B cell (primary cell): ENCODE measurements around the gene CDC37L1. TPM values are rescaled to one million over a fixed set of nuclear protein-coding genes. Genes with fewer than 3 reads are reported as not detected.

ENCODE experiments used
- ATAC-seq: fragments of 200-7000 bp; cut with Tn5 transposase; one replicate; pipeline ENCODE4 v1.10.0; 2021; ENCODE audit warnings: low read depth, mild to moderate bottlenecking, moderate number of reproducible peaks, moderate library complexity
- CTCF ChIA-PET: fragments of 350-600 bp; sonication (Branson Sonifier 250); formaldehyde crosslinking; loops from one replicate; lab custom pipeline; 2021; ENCODE audit warnings: antibody characterized with exemption, inconsistent platforms; lab: Charles Lee
- POLR2A ChIA-PET: fragments of 350-600 bp; sonication (Branson Sonifier 250); formaldehyde crosslinking; loops from one replicate; lab custom pipeline; 2021; ENCODE audit warnings: antibody characterized with exemption; lab: Charles Lee
- DNase-seq: peaks from one replicate; pipeline ENCODE4 v3.0.0; 2013
- H2AFZ ChIP-seq: 2 replicates; pipeline ENCODE4 v1.6.1; 2012; ENCODE audit warnings: mild to moderate bottlenecking, low read depth, low read length; ENCODE audit not compliant: insufficient read depth, poor library complexity, severe bottlenecking
- H3K27ac ChIP-seq, 2 donors: 1 replicate in 1 of 2; 2 replicates in 1 of 2; pipeline ENCODE4 v1.5.1; 2012 to 2013; ENCODE audit warnings: low read length in 2 of 2, mild to moderate bottlenecking in 2 of 2, moderate library complexity in 1 of 2
- H3K27me3 ChIP-seq, 4 experiments: fragments of 200-600 bp in 1 of 4; sonication (generic) in 1 of 4; replicated peaks in 1 of 4; 1 replicate in 2 of 4; 2 replicates in 2 of 4; pipeline versions ENCODE4 v1.6.1 to v1.7.0; 2013 to 2016; ENCODE audit warnings: low read length in 3 of 4, mild to moderate bottlenecking in 2 of 4, mixed read lengths in 1 of 4, moderate library complexity in 1 of 4; ENCODE audit not compliant: insufficient read depth in 4 of 4, control insufficient read depth in 3 of 4; ENCODE audit errors: control extremely low read depth in 1 of 4
- H3K36me3 ChIP-seq, 2 experiments: replicated peaks in 1 of 2; 1 replicate in 1 of 2; 2 replicates in 1 of 2; pipeline versions ENCODE4 v1.6.1 to v1.7.1; 2013; ENCODE audit warnings: low read length in 1 of 2; ENCODE audit not compliant: insufficient read depth in 2 of 2, control insufficient read depth in 1 of 2; ENCODE audit errors: control extremely low read depth in 1 of 2, extremely low read depth in 1 of 2
- H3K4me1 ChIP-seq, 2 donors: fragments of 200-600 bp in 1 of 2; sonication (generic) in 1 of 2; 1 replicate in 1 of 2; 2 replicates in 1 of 2; pipeline versions ENCODE4 v1.5.1 to v1.6.1; 2013 to 2017; ENCODE audit warnings: low read length in 2 of 2; ENCODE audit not compliant: control insufficient read depth in 2 of 2, insufficient read depth in 2 of 2
- H3K4me2 ChIP-seq: replicated peaks from 2 replicates; pipeline ENCODE3; 2012; ENCODE audit warnings: mild to moderate bottlenecking, low read depth, low read length; ENCODE audit not compliant: poor library complexity, severe bottlenecking
- H3K4me3 ChIP-seq, 5 experiments: fragments of 200-600 bp in 1 of 5; sonication (generic) in 1 of 5; 1 replicate in 3 of 5; 2 replicates in 2 of 5; pipeline versions ENCODE4 v1.5.1 to v1.7.0; 2011 to 2016; ENCODE audit warnings: low read length in 4 of 5, mild to moderate bottlenecking in 4 of 5, low read depth in 2 of 5, control low read depth in 1 of 5, moderate library complexity in 1 of 5; ENCODE audit not compliant: insufficient read depth in 1 of 5; ENCODE audit errors: control extremely low read depth in 1 of 5, extremely low read depth in 1 of 5
- H3K79me2 ChIP-seq: fragments of 200-600 bp; sonication (generic); one replicate; pipeline ENCODE4 v1.6.0; 2016; ENCODE audit warnings: low read length; ENCODE audit not compliant: control insufficient read depth, insufficient read depth
- H3K9ac ChIP-seq: fragments of 200-600 bp; sonication (generic); 2 replicates; pipeline ENCODE4 v1.6.1; 2017; ENCODE audit warnings: mild to moderate bottlenecking, low read length, moderate library complexity
- H3K9me3 ChIP-seq, 3 donors: one replicate each; pipeline versions ENCODE4 v1.6.1 to v1.7.1; 2013; ENCODE audit warnings: low read length in 2 of 3; ENCODE audit not compliant: control insufficient read depth in 2 of 3, insufficient read depth in 1 of 3; ENCODE audit errors: control extremely low read depth in 1 of 3
- H4K20me1 ChIP-seq: 2 replicates; pipeline ENCODE4 v1.6.0; 2012; ENCODE audit warnings: mild to moderate bottlenecking, low read length; ENCODE audit not compliant: insufficient read depth, control insufficient read depth, poor library complexity, severe bottlenecking
- H3K27ac Mint-ChIP-seq: one replicate; pipeline ENCODE4 v1.8.0; 2021; ENCODE audit warnings: mixed read lengths
- H3K27me3 Mint-ChIP-seq: one replicate; pipeline ENCODE4 v1.8.0; 2021; ENCODE audit warnings: mixed read lengths
- H3K4me1 Mint-ChIP-seq: one replicate; pipeline ENCODE4 v1.8.0; 2021; ENCODE audit warnings: mixed read lengths
- H3K4me3 Mint-ChIP-seq: one replicate; pipeline ENCODE4 v1.8.0; 2021; ENCODE audit warnings: mixed read lengths
- H3K9me3 Mint-ChIP-seq: one replicate; pipeline ENCODE4 v1.8.0; 2022; ENCODE audit warnings: mixed read lengths; ENCODE audit not compliant: insufficient read depth
- EZH2 ChIP-seq: IDR thresholded peaks from 2 replicates; pipeline ENCODE4 v1.6.1; 2012; ENCODE audit warnings: borderline replicate concordance, low read depth, mild to moderate bottlenecking, moderate library complexity, low read length; ENCODE audit not compliant: insufficient read depth, poor library complexity, severe bottlenecking
- WGBS: methylation state at CpG from one replicate; pipeline ENCODE4 v1.1.5; 2013; ENCODE audit warnings: missing lambda C conversion rate; ENCODE audit not compliant: insufficient coverage; 5-methylcytosine and 5-hydroxymethylcytosine counted together
- intact Hi-C: fragments of 100-400 bp; cut with micrococcal nuclease; formaldehyde crosslinking; loops from one replicate; pipeline ENCODE4 v1.10.0; 2022
- polyA plus RNA-seq: library from polyadenylated mRNA; depleted of rRNA; stranded (reverse); fragments of >200 nt; gene quantifications from 2 replicates; pipeline ENCODE4 v1.2.3, GENCODE V29; 2012
- total RNA-seq, 2 donors: library from RNA; stranded (reverse); fragments of 120-200 nt in 1 of 2; gene quantifications; 1 replicate in 1 of 2; 2 replicates in 1 of 2; pipeline versions ENCODE4 v1.2.3 to v1.2.4, GENCODE V29; 2013 to 2022
- TF ChIP-seq, protein P1 (sequence below): fragments of 200-600 bp; IDR thresholded peaks from one replicate; pipeline ENCODE4 v1.8.0; 2022; ENCODE audit warnings: antibody characterized with exemption, mild to moderate bottlenecking

Gene CDC37L1
- total and polyA plus RNA-seq, 2 donors (not counting 1 experiment from before 2014, with no cell fraction given): 3.0 to 16.0 TPM

DNA sequence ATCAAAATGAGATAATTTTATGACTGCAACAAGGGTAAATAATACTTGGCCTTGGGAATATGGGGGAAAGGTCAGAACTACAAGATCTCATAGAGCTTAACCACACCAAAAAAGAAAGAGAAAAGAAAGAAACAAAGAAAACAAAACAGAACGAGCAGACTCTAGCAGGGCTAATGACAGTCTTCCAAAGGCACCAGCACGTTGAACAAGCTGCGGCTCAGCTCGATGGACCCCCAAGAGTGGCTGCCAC lies 60.9 kb downstream of the CDC37L1 start:
- ChIA-PET POLR2A (interaction anchor here (0.7 to 2.9 kb wide), 5 partner anchors 52 to 1214 kb away, joined by 3 to 20 read pairs (median 7); partner anchors contain the start of genes CDC37L1, RCL1 and RIC1), CTCF (interaction anchor here (0.7 to 1.7 kb wide), 13 partner anchors 9 to 1092 kb away, joined by 3 to 10 read pairs (median 3); partner anchors contain the start of genes CDC37L1, ERMP1, JAK2 and RCL1)
- Histone ChIP-seq H3K27me3 (no peaks in the 10 kb centered on the region), H3K36me3 (no peaks in the 10 kb centered on the region), H3K4me2 (peak overlapping the region; percentile 94), H3K79me2 (peaks cover 45% of the 10 kb centered on the region), H3K27ac (peak overlapping the region; percentile 33 to 83), H3K9ac (peak overlapping the region; percentile 86), H2AFZ (peak overlapping the region; percentile 100), H4K20me1 (peaks cover 19% of the 10 kb centered on the region), H3K9me3 (no peaks in the 10 kb centered on the region), H3K4me1 (peaks cover 19 to 23% of the 10 kb centered on the region in 2 donors), H3K4me3 (peak overlapping the region; percentile 73 to 90 (median 85))
- H3K4me1 Mint-ChIP-seq: peaks cover 27% of the 10 kb centered on the region
- 0% methylated on average over 3 of the region's 4 CpGs for WGBS
- intact Hi-C loops: loop anchor here (2.0 to 5.0 kb wide), 3 partner anchors 22 to 1267 kb away; a partner anchor contains a TSS
- no peaks in the 10 kb centered on the region for H3K27me3 Mint-ChIP-seq
- ATAC-seq (no peak), DNase-seq (no peak)
- peak overlapping the region; percentile 89 for H3K4me3 Mint-ChIP-seq
- TF ChIP-seq, protein P1, sequence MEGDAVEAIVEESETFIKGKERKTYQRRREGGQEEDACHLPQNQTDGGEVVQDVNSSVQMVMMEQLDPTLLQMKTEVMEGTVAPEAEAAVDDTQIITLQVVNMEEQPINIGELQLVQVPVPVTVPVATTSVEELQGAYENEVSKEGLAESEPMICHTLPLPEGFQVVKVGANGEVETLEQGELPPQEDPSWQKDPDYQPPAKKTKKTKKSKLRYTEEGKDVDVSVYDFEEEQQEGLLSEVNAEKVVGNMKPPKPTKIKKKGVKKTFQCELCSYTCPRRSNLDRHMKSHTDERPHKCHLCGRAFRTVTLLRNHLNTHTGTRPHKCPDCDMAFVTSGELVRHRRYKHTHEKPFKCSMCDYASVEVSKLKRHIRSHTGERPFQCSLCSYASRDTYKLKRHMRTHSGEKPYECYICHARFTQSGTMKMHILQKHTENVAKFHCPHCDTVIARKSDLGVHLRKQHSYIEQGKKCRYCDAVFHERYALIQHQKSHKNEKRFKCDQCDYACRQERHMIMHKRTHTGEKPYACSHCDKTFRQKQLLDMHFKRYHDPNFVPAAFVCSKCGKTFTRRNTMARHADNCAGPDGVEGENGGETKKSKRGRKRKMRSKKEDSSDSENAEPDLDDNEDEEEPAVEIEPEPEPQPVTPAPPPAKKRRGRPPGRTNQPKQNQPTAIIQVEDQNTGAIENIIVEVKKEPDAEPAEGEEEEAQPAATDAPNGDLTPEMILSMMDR: no peak
- no peak for TF ChIP-seq EZH2
- H3K27ac Mint-ChIP-seq: peak overlapping the region; percentile 90
- no peaks in the 10 kb centered on the region for H3K9me3 Mint-ChIP-seq

DNA sequence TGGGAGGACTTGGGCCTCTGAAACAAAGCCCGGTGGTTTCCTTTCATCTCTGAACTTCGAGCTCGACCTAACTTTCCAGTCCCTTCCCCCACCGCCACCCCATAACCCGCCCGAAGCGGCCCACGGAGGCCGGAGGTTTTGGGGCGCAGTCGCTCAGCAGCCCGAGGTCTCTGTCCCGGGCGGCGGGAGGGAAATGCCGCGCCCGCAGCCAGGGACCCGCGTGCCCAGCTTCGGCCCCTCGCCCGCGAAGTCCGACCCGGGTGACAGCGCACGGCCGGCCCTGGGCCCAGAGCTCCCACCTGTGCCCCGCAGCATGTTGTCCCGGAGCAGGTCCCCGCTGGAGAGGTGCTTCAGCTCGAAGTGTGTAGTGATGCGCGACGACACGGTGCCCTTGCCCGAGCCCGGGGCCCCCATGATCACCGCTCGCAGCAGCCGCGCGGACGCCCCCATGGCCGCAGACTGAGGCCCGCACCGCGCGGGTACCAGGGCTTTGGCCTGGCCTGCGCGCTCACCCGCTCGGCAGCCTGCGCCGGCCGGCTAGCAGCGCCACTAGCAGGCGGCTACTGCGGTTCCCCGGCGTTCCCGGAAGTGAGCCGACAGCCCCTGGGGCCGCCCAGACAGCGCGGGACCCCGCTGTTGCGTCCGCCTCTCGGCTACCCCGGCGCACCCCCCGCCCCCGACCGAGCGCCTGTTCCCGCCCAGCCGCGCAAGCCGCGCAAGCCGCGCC lies 61.4 kb downstream of the CDC37L1 start, which contains the start of gene AK3:
Gene AK3 (minus strand): TSS at position 565 of the 727 bp plus-strand sequence. CDS start 115 bp downstream, at position 450.
- Histone ChIP-seq H3K36me3 (no peaks in the 10 kb centered on the region), H3K9me3 (no peaks in the 10 kb centered on the region), H4K20me1 (peaks cover 19% of the 10 kb centered on the region), H3K4me2 (peak within 1 kb of the TSS; percentile 94), H3K79me2 (peaks cover 41% of the 10 kb centered on the region), H3K4me1 (peaks cover 19 to 23% of the 10 kb centered on the region in 2 donors), H2AFZ (peak within 1 kb of the TSS; percentile 100), H3K4me3 (peak within 1 kb of the TSS; percentile 73 to 90 (median 85)), H3K9ac (peak within 1 kb of the TSS; percentile 86), H3K27me3 (no peaks in the 10 kb centered on the region), H3K27ac (peak within 1 kb of the TSS; percentile 51 to 83)
- DNase-seq (peak; percentile 92), ATAC-seq (peak; percentile 92)
- H3K27me3 Mint-ChIP-seq: no peaks in the 10 kb centered on the region
- ChIA-PET POLR2A (interaction anchor here (0.6 to 2.9 kb wide), 7 partner anchors 9 to 1214 kb away, joined by 3 to 20 read pairs (median 7); partner anchors contain the start of genes CDC37L1, RCL1 and RIC1), CTCF (interaction anchor here (0.7 to 1.7 kb wide), 14 partner anchors 9 to 1092 kb away, joined by 3 to 10 read pairs (median 4); partner anchors contain the start of genes CDC37L1, ERMP1, JAK2 and RCL1)
- no peak for TF ChIP-seq EZH2
- TF ChIP-seq, protein P1: no peak
- intact Hi-C loops: loop anchor here (1.0 to 5.0 kb wide), 9 partner anchors 22 to 1266 kb away; partner anchors contain the start of genes CDC37L1, JAK2, PLGRKT and PLPP6
- peaks cover 27% of the 10 kb centered on the region for H3K4me1 Mint-ChIP-seq
- H3K9me3 Mint-ChIP-seq: no peaks in the 10 kb centered on the region
- under 1% methylated on average over 83 of the region's 84 CpGs for WGBS
- H3K4me3 Mint-ChIP-seq: peak within 1 kb of the TSS; percentile 89
- H3K27ac Mint-ChIP-seq: peak within 1 kb of the TSS; percentile 90
